Hematopoietic multipotent progenitor cell treated with erythropoietin and hydrocortisone succinate and interleukin-3 and kit ligand, for 8 days (in vitro differentiated cells): ENCODE results near the gene ST6GALNAC6.

Experiments used
- DNase-seq: peaks from one replicate; pipeline ENCODE4 v3.0.0-alpha.2; 2015

The ST6GALNAC6 gene

GRCh38 chr9:127899128-127899943 is at the start of gene ST6GALNAC6:
Gene ST6GALNAC6 (minus strand): TSS chr9:127899603. CDS start chr9:127897981, 1,622 bp downstream.
- peak; percentile 74 for DNase-seq

- DNase-seq = no peak
These were observed 48.7 kb upstream of the ST6GALNAC6 start for GRCh38 chr9:127947841-127948710.

GRCh38 chr9:127946728-127947127 is 47.3 kb upstream of the ST6GALNAC6 start:
- no peak for DNase-seq

GRCh38 chr9:127945942-127946341 is 46.5 kb upstream of the ST6GALNAC6 start:
- no peak for DNase-seq

GRCh38 chr9:127945338-127945737 is 45.9 kb upstream of the ST6GALNAC6 start:
- DNase-seq = no peak

- no peak for DNase-seq
These were observed 45.3 kb upstream of the ST6GALNAC6 start for GRCh38 chr9:127944586-127945218.

- DNase-seq = peak; percentile 74
These were observed 44.3 kb upstream of the ST6GALNAC6 start for GRCh38 chr9:127943731-127944144.

GRCh38 chr9:127943011-127943662 is 43.7 kb upstream of the ST6GALNAC6 start:
- DNase-seq = no peak

- peak; percentile 78 for DNase-seq
These were observed 43.0 kb upstream of the ST6GALNAC6 start for GRCh38 chr9:127942216-127943010.

GRCh38 chr9:127941961-127942215 is 42.5 kb upstream of the ST6GALNAC6 start:
- no peak for DNase-seq

- peak; percentile 60 for DNase-seq
These were observed 41.9 kb upstream of the ST6GALNAC6 start for GRCh38 chr9:127941062-127941960.

- DNase-seq = peak; percentile 82
These were observed 41.2 kb upstream of the ST6GALNAC6 start for GRCh38 chr9:127940593-127940992.

- no peak for DNase-seq
These were observed 38.9 kb upstream of the ST6GALNAC6 start for GRCh38 chr9:127938298-127938690.

- DNase-seq = peak; percentile 93
These were observed 38.2 kb upstream of the ST6GALNAC6 start, which contains the start of gene DPM2 for GRCh38 chr9:127937388-127938297. Gene DPM2 (minus strand): TSS chr9:127937854. CDS start chr9:127937820, 34 bp downstream.

- no peak for DNase-seq
These were observed 37.6 kb upstream of the ST6GALNAC6 start for GRCh38 chr9:127937056-127937387.

GRCh38 chr9:127936347-127936852 is 37.0 kb upstream of the ST6GALNAC6 start:
- no peak for DNase-seq

- peak; percentile 87 for DNase-seq
These were observed 36.4 kb upstream of the ST6GALNAC6 start for GRCh38 chr9:127935765-127936221.

- DNase-seq = no peak
These were observed 35.6 kb upstream of the ST6GALNAC6 start for GRCh38 chr9:127934986-127935385.

GRCh38 chr9:127934248-127934647 is 34.8 kb upstream of the ST6GALNAC6 start:
- no peak for DNase-seq
